ENCODE data around the gene NOB1. TPM values are rescaled to one million over a fixed set of nuclear protein-coding genes. Genes with fewer than 3 reads are reported as not detected.

NOB1 gene
- total and polyA plus RNA-seq, 2 experiments from 2014 or later = 41.4 to 56.6 TPM

DNA sequence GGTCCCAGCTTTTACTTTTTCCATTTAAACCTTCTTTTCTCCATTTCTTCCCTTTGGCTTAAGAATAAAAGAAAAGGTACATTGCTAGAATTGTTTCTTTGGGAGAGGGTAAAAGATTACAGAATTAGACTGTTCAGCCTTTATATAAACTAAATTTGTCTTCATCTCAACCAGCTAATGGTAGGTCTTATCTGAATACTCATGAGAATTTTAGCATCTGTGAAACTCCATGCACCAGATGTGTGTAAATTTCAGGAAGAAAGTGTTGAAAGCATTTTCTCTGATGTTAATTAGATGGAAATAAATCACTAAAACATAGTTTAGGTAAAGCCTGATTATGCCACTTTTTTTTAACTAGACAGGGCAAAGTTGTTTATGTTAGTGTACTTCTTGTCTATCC lies 53.3 kb downstream of the NOB1 start (continued):
- TF ChIP-seq, protein P1, sequence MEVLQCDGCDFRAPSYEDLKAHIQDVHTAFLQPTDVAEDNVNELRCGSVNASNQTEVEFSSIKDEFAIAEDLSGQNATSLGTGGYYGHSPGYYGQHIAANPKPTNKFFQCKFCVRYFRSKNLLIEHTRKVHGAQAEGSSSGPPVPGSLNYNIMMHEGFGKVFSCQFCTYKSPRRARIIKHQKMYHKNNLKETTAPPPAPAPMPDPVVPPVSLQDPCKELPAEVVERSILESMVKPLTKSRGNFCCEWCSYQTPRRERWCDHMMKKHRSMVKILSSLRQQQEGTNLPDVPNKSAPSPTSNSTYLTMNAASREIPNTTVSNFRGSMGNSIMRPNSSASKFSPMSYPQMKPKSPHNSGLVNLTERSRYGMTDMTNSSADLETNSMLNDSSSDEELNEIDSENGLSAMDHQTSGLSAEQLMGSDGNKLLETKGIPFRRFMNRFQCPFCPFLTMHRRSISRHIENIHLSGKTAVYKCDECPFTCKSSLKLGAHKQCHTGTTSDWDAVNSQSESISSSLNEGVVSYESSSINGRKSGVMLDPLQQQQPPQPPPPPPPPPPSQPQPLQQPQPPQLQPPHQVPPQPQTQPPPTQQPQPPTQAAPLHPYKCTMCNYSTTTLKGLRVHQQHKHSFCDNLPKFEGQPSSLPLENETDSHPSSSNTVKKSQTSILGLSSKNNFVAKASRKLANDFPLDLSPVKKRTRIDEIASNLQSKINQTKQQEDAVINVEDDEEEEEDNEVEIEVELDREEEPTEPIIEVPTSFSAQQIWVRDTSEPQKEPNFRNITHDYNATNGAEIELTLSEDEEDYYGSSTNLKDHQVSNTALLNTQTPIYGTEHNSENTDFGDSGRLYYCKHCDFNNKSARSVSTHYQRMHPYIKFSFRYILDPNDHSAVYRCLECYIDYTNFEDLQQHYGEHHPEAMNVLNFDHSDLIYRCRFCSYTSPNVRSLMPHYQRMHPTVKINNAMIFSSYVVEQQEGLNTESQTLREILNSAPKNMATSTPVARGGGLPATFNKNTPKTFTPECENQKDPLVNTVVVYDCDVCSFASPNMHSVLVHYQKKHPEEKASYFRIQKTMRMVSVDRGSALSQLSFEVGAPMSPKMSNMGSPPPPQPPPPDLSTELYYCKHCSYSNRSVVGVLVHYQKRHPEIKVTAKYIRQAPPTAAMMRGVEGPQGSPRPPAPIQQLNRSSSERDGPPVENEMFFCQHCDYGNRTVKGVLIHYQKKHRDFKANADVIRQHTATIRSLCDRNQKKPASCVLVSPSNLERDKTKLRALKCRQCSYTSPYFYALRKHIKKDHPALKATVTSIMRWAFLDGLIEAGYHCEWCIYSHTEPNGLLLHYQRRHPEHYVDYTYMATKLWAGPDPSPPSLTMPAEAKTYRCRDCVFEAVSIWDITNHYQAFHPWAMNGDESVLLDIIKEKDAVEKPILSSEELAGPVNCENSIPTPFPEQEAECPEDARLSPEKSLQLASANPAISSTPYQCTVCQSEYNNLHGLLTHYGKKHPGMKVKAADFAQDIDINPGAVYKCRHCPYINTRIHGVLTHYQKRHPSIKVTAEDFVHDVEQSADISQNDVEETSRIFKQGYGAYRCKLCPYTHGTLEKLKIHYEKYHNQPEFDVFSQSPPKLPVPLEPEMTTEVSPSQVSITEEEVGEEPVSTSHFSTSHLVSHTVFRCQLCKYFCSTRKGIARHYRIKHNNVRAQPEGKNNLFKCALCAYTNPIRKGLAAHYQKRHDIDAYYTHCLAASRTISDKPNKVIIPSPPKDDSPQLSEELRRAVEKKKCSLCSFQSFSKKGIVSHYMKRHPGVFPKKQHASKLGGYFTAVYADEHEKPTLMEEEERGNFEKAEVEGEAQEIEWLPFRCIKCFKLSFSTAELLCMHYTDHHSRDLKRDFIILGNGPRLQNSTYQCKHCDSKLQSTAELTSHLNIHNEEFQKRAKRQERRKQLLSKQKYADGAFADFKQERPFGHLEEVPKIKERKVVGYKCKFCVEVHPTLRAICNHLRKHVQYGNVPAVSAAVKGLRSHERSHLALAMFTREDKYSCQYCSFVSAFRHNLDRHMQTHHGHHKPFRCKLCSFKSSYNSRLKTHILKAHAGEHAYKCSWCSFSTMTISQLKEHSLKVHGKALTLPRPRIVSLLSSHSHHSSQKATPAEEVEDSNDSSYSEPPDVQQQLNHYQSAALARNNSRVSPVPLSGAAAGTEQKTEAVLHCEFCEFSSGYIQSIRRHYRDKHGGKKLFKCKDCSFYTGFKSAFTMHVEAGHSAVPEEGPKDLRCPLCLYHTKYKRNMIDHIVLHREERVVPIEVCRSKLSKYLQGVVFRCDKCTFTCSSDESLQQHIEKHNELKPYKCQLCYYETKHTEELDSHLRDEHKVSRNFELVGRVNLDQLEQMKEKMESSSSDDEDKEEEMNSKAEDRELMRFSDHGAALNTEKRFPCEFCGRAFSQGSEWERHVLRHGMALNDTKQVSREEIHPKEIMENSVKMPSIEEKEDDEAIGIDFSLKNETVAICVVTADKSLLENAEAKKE (CRISPR knock-in tag; IDR thresholded peaks at IDR 0.05) = no peak
- TF ChIP-seq EZH2phosphoT487 (IDR thresholded peaks at IDR 0.05; ENCODE audit: unreplicated experiment) = no peak

DNA sequence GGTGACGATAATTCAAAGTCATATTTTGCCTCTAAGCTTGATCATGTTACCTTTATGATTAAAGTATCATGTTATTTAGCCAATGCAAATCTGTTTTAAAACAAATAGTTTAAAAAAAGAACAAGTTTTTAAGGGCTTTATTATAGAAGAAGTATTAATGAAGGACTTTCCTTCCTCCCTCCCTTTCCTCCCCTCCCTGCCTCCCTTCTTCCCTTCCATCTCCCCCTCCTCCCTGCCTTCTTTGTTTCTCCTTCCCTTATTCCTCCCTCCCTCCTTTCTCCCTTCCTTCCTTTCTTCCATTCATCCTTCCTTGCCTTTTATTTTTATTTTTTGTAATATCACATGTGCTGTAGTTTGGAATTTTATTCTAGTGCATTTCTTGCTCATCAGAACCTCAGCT lies 54.8 kb downstream of the NOB1 start:
- H3K4me1 Mint-ChIP-seq = peaks cover 3% of the 10 kb centered on the region; the same call in 1 of the 3 replicates
- TF ChIP-seq POLR2AphosphoS5 (IDR thresholded peaks at IDR 0.05; ENCODE audit: low read depth) (no peak), NANOG (IDR thresholded peaks at IDR 0.05; ENCODE audit: borderline replicate concordance) (no peak), ZNF331 (CRISPR knock-in tag; IDR thresholded peaks at IDR 0.05; ENCODE audit: low read depth) (no peak), EZH2phosphoT487 (IDR thresholded peaks at IDR 0.05; ENCODE audit: unreplicated experiment) (no peak), ZNF114 (CRISPR knock-in tag; IDR thresholded peaks at IDR 0.05) (no peak)
- TF ChIP-seq, protein P2, sequence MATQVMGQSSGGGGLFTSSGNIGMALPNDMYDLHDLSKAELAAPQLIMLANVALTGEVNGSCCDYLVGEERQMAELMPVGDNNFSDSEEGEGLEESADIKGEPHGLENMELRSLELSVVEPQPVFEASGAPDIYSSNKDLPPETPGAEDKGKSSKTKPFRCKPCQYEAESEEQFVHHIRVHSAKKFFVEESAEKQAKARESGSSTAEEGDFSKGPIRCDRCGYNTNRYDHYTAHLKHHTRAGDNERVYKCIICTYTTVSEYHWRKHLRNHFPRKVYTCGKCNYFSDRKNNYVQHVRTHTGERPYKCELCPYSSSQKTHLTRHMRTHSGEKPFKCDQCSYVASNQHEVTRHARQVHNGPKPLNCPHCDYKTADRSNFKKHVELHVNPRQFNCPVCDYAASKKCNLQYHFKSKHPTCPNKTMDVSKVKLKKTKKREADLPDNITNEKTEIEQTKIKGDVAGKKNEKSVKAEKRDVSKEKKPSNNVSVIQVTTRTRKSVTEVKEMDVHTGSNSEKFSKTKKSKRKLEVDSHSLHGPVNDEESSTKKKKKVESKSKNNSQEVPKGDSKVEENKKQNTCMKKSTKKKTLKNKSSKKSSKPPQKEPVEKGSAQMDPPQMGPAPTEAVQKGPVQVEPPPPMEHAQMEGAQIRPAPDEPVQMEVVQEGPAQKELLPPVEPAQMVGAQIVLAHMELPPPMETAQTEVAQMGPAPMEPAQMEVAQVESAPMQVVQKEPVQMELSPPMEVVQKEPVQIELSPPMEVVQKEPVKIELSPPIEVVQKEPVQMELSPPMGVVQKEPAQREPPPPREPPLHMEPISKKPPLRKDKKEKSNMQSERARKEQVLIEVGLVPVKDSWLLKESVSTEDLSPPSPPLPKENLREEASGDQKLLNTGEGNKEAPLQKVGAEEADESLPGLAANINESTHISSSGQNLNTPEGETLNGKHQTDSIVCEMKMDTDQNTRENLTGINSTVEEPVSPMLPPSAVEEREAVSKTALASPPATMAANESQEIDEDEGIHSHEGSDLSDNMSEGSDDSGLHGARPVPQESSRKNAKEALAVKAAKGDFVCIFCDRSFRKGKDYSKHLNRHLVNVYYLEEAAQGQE (IDR thresholded peaks at IDR 0.05; ENCODE audit: unreplicated experiment) = no peak
- TF ChIP-seq, protein P3, sequence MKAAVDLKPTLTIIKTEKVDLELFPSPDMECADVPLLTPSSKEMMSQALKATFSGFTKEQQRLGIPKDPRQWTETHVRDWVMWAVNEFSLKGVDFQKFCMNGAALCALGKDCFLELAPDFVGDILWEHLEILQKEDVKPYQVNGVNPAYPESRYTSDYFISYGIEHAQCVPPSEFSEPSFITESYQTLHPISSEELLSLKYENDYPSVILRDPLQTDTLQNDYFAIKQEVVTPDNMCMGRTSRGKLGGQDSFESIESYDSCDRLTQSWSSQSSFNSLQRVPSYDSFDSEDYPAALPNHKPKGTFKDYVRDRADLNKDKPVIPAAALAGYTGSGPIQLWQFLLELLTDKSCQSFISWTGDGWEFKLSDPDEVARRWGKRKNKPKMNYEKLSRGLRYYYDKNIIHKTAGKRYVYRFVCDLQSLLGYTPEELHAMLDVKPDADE (IDR thresholded peaks at IDR 0.05) = no peak

More for the DNA sequence above, 54.8 kb downstream of the NOB1 start:
- no peak overlapping the region for H3K4me3 Mint-ChIP-seq
- no peaks in the 10 kb centered on the region for H3K9me3 Mint-ChIP-seq
- no peak for ATAC-seq
- DNase-seq (ENCODE audit: low spot score) = no peak
- Histone ChIP-seq H2AFZ (no peak overlapping the region), H3K27ac (ENCODE audit: low read depth) (no peak overlapping the region), H3K4me2 (no peak overlapping the region), H3K36me3 (ENCODE audit: insufficient read depth) (0 out of 2 replicates have a peak, but pooled peaks cover 8% of the 10 kb centered on the region), H3K79me2 (replicated peaks; ENCODE audit: insufficient read depth) (no peaks in the 10 kb centered on the region), H3K27me3 (ENCODE audit: insufficient read depth) (no peaks in the 10 kb centered on the region), H3K9me2 (ENCODE audit: insufficient read depth) (no peaks in the 10 kb centered on the region), H3F3A (replicated peaks; ENCODE audit: low read depth) (no peaks in the 10 kb centered on the region), H3K4me3 (no peak overlapping the region), H4K20me1 (replicated peaks; ENCODE audit: insufficient read depth) (no peaks in the 10 kb centered on the region), H3K4me1 (ENCODE audit: insufficient read depth) (no peaks in the 10 kb centered on the region)
- no peak overlapping the region for H3K27ac Mint-ChIP-seq
- peaks cover 10% of the 10 kb centered on the region; the same call in 2 of the 3 replicates for H3K36me3 Mint-ChIP-seq (ENCODE audit: low read depth)
- peaks cover 2% of the 10 kb centered on the region for H3K27me3 Mint-ChIP-seq (ENCODE audit: insufficient read depth, low read depth, poor library complexity)
